ENCODE results near the gene DCST1.

DNA sequence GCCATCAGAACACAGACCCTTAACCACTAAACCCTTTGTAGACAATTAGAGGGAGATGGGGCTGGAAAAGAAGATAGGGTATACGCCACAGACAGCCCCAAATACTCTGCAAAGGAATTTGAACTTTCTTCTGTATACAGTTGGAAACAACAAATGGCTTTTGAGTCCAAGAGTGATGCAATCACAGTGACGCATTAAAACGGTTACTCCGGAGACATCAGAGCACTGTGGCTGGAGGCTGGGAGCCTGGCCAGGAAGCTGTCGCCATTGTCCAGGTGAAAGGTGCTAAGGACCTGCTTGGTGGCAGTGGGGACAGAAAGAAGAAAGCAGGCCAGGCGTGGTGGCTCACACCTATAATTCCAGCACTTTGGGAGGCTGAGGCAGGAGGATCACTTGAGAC, 46.3 kb upstream of the DCST1 start:
- TF ChIP-seq MAZ (IDR thresholded peaks at IDR 0.05; ENCODE audit: borderline replicate concordance, low read depth, low read length): no peak
- TF ChIP-seq, protein P1, sequence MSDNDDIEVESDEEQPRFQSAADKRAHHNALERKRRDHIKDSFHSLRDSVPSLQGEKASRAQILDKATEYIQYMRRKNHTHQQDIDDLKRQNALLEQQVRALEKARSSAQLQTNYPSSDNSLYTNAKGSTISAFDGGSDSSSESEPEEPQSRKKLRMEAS (IDR thresholded peaks at IDR 0.05): no peak
- TF ChIP-seq, protein P2, sequence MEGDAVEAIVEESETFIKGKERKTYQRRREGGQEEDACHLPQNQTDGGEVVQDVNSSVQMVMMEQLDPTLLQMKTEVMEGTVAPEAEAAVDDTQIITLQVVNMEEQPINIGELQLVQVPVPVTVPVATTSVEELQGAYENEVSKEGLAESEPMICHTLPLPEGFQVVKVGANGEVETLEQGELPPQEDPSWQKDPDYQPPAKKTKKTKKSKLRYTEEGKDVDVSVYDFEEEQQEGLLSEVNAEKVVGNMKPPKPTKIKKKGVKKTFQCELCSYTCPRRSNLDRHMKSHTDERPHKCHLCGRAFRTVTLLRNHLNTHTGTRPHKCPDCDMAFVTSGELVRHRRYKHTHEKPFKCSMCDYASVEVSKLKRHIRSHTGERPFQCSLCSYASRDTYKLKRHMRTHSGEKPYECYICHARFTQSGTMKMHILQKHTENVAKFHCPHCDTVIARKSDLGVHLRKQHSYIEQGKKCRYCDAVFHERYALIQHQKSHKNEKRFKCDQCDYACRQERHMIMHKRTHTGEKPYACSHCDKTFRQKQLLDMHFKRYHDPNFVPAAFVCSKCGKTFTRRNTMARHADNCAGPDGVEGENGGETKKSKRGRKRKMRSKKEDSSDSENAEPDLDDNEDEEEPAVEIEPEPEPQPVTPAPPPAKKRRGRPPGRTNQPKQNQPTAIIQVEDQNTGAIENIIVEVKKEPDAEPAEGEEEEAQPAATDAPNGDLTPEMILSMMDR (IDR thresholded peaks at IDR 0.05): no peak
- TF ChIP-seq CHD4 (IDR thresholded peaks at IDR 0.05; ENCODE audit: borderline replicate concordance): no peak
- no peak for TF ChIP-seq KDM1A (IDR thresholded peaks at IDR 0.05; ENCODE audit: low read depth)
- no peak for TF ChIP-seq RAD21 (conservative IDR thresholded peaks at IDR 0.05 in 1 of 2, IDR thresholded peaks at IDR 0.05 in 1 of 2)
- TF ChIP-seq, protein P3, sequence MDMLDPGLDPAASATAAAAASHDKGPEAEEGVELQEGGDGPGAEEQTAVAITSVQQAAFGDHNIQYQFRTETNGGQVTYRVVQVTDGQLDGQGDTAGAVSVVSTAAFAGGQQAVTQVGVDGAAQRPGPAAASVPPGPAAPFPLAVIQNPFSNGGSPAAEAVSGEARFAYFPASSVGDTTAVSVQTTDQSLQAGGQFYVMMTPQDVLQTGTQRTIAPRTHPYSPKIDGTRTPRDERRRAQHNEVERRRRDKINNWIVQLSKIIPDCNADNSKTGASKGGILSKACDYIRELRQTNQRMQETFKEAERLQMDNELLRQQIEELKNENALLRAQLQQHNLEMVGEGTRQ (IDR thresholded peaks at IDR 0.05): no peak
- no peak for TF ChIP-seq TP53 (CRISPR knock-in tag; IDR thresholded peaks at IDR 0.05)
- no peak for TF ChIP-seq RCOR1 (IDR thresholded peaks at IDR 0.05; ENCODE audit: low read depth, low read length)
- TF ChIP-seq POLR2A (IDR thresholded peaks at IDR 0.05; ENCODE audit: low read length): no peak
- TF ChIP-seq RNF2 (IDR thresholded peaks at IDR 0.05; ENCODE audit: borderline replicate concordance, low read depth): no peak
- TF ChIP-seq SMC3 (IDR thresholded peaks at IDR 0.05): no peak
- TF ChIP-seq HOXB5 (CRISPR knock-in tag; IDR thresholded peaks at IDR 0.05): no peak
- TF ChIP-seq, protein P4, sequence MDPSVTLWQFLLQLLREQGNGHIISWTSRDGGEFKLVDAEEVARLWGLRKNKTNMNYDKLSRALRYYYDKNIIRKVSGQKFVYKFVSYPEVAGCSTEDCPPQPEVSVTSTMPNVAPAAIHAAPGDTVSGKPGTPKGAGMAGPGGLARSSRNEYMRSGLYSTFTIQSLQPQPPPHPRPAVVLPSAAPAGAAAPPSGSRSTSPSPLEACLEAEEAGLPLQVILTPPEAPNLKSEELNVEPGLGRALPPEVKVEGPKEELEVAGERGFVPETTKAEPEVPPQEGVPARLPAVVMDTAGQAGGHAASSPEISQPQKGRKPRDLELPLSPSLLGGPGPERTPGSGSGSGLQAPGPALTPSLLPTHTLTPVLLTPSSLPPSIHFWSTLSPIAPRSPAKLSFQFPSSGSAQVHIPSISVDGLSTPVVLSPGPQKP (IDR thresholded peaks at IDR 0.05; ENCODE audit: low read depth, low read length): no peak

All from A549 (cell line).